SK-N-SH treated with all-trans-retinoic acid at 6 μM for 48 hours (cell line): ENCODE results near the gene MAP3K20.

Experiments
- ARNTL ChIP-seq: fragments of 450-650 bp; formaldehyde crosslinking; IDR thresholded peaks from 2 replicates; pipeline ENCODE4 v1.5.0; 2020; ENCODE audit warnings: low read depth, mild to moderate bottlenecking, moderate library complexity, borderline replicate concordance
- BACH2 ChIP-seq: fragments of 250-450 bp; sonication (Bioruptor Pico); IDR thresholded peaks from 2 replicates; pipeline ENCODE4 v1.9.0; 2021; ENCODE audit warnings: mild to moderate bottlenecking, borderline replicate concordance
- CREB5 ChIP-seq: fragments of 250-450 bp; sonication (Bioruptor Pico); IDR thresholded peaks from 2 replicates; pipeline ENCODE4 v1.5.1; 2020; ENCODE audit warnings: low read depth, mild to moderate bottlenecking, moderate library complexity
- ESRRG ChIP-seq: fragments of 250-450 bp; sonication (Bioruptor Pico); IDR thresholded peaks from 2 replicates; pipeline ENCODE4 v1.6.1; 2021; ENCODE audit warnings: mild to moderate bottlenecking
- GLIS3 ChIP-seq: fragments of 250-450 bp; sonication (Bioruptor Pico); IDR thresholded peaks from 2 replicates; pipeline ENCODE4 v1.5.0; 2020; ENCODE audit warnings: mild to moderate bottlenecking, moderate library complexity
- PATZ1 ChIP-seq: fragments of 250-450 bp; sonication (Bioruptor Pico); IDR thresholded peaks from 2 replicates; pipeline ENCODE4 v1.8.0; 2020; ENCODE audit warnings: mild to moderate bottlenecking, moderate library complexity, borderline replicate concordance
- POU6F1 ChIP-seq: fragments of 250-450 bp; sonication (Bioruptor Pico); IDR thresholded peaks from 2 replicates; pipeline ENCODE4 v1.8.0; 2021; ENCODE audit warnings: low read depth, mild to moderate bottlenecking, moderate library complexity, borderline replicate concordance
- RARB ChIP-seq: fragments of 250-450 bp; sonication (Bioruptor Pico); IDR thresholded peaks from 2 replicates; pipeline ENCODE4 v1.8.0; 2021; ENCODE audit warnings: mild to moderate bottlenecking, moderate library complexity
- SNAI2 ChIP-seq: fragments of 250-450 bp; sonication (Bioruptor Pico); IDR thresholded peaks from 2 replicates; pipeline ENCODE4 v1.5.0; 2020; ENCODE audit warnings: mild to moderate bottlenecking, moderate library complexity
- ZFP3 ChIP-seq: fragments of 250-450 bp; sonication (Bioruptor Pico); IDR thresholded peaks from 2 replicates; pipeline ENCODE4 v1.5.0; 2020; ENCODE audit warnings: mild to moderate bottlenecking, moderate library complexity
- ZNF565 ChIP-seq: fragments of 450-650 bp; formaldehyde crosslinking; conservative IDR thresholded peaks from 2 replicates; pipeline ENCODE4 v1.5.0; 2020; ENCODE audit warnings: low read depth, mild to moderate bottlenecking, moderate library complexity
- ZNF70 ChIP-seq: fragments of 450-650 bp; formaldehyde crosslinking; IDR thresholded peaks from 2 replicates; pipeline ENCODE4 v1.5.0; 2020; ENCODE audit warnings: mild to moderate bottlenecking, moderate library complexity
- ZNF8 ChIP-seq: fragments of 450-650 bp; formaldehyde crosslinking; IDR thresholded peaks from 2 replicates; pipeline ENCODE4 v1.5.0; 2020; ENCODE audit warnings: mild to moderate bottlenecking, moderate library complexity

- TF ChIP-seq SNAI2 (CRISPR knock-in tag) (no peak), GLIS3 (CRISPR knock-in tag) (no peak), PATZ1 (CRISPR knock-in tag) (no peak), POU6F1 (CRISPR knock-in tag) (no peak), CREB5 (no peak), ZNF565 (CRISPR knock-in tag) (no peak), ZFP3 (CRISPR knock-in tag) (no peak), ZNF8 (CRISPR knock-in tag) (no peak), ARNTL (no peak), ESRRG (CRISPR knock-in tag) (no peak), BACH2 (CRISPR knock-in tag) (no peak), RARB (CRISPR knock-in tag) (no peak), ZNF70 (CRISPR knock-in tag) (no peak)
Observed at GRCh38 chr2:173202570-173202969, 126.9 kb downstream of the MAP3K20 start.
